Measurements from ENCODE around the gene UBE2D1. TPM values are rescaled to one million over a fixed set of nuclear protein-coding genes. Genes with fewer than 3 reads are reported as not detected.
"Not testable (repeated sequence)": the region's sequence is repeated elsewhere in the genome, so short reads cannot be mapped to it uniquely, and the experiment has no call there.

Gene UBE2D1
- total and polyA plus RNA-seq, 2 donors (not counting 3 experiments of a cell fraction or from before 2014, with no cell fraction given) = 13.5 to 14.5 TPM

GRCh38 chr10:58415757-58416156 lies 81.0 kb downstream of the UBE2D1 start:
- Histone ChIP-seq H3K9me3 (replicated peaks; ENCODE audit: control insufficient read depth, insufficient read depth, low read length) (no peaks in the 10 kb centered on the region), H4K20me1 (replicated peaks; ENCODE audit: control insufficient read depth, extremely low read depth, insufficient read depth, low read length) (no peaks in the 10 kb centered on the region), H2AFZ (ENCODE audit: low read depth, low read length) (no peak overlapping the region), H3K4me1 (ENCODE audit: control insufficient read depth, extremely low read depth, insufficient read depth, low read length) (no peaks in the 10 kb centered on the region), H3K79me2 (ENCODE audit: control insufficient read depth, insufficient read depth, low read length) (no peaks in the 10 kb centered on the region), H3K36me3 (ENCODE audit: control insufficient read depth in 2 of 2, extremely low read depth in 1 of 2, insufficient read depth in 2 of 2, low read length in 2 of 2) (no peaks in the 10 kb centered on the region), H3K4me2 (ENCODE audit: insufficient read depth, low read length) (no peak overlapping the region), H3K9me1 (replicated peaks; ENCODE audit: control insufficient read depth, extremely low read depth, insufficient read depth, low read length) (no peaks in the 10 kb centered on the region), H3K4me3 (replicated peaks in 1 of 3; ENCODE audit: insufficient read depth in 1 of 3, low read depth in 1 of 3, low read length in 3 of 3) (no peak overlapping the region), H3K27me3 (ENCODE audit: control insufficient read depth in 2 of 2, insufficient read depth in 2 of 2, low read length in 2 of 2) (no peaks in the 10 kb centered on the region), H3K9ac (replicated peaks; ENCODE audit: extremely low read depth, insufficient read depth, low read length) (no peak overlapping the region), H3K27ac (ENCODE audit: insufficient read depth, low read depth, low read length) (no peak overlapping the region)
- FAIRE-seq = no peak
- intact Hi-C loops (cut with micrococcal nuclease) (no loop called here), dilution Hi-C loops (cut with MboI; ENCODE audit: extremely low pct_ligation_motif_present, low sequenced_read_pairs) (no loop called here)
- no peak for DNase-seq (ENCODE audit: low read depth, low spot score)
- CTCF ChIA-PET = no interaction called here
- no TSS peak for BruUV-seq (replicated peaks)
- TF ChIP-seq MAX (IDR thresholded peaks at IDR 0.05; ENCODE audit: insufficient read depth, insufficient read length) (no peak), POLR2AphosphoS5 (IDR thresholded peaks at IDR 0.05; ENCODE audit: insufficient read depth, low read depth, low read length) (no peak), MYC (IDR thresholded peaks at IDR 0.05; ENCODE audit: low read depth, low read length) (no peak), CTCF (IDR thresholded peaks at IDR 0.05; ENCODE audit: extremely low read depth in 1 of 2, insufficient read depth in 1 of 2, low read depth in 1 of 2, low read length in 2 of 2) (no peak), GATA2 (IDR thresholded peaks at IDR 0.05; ENCODE audit: insufficient read depth, insufficient read length, low read depth, low read length) (no peak), JUN (IDR thresholded peaks at IDR 0.05; ENCODE audit: borderline replicate concordance, insufficient read depth, insufficient read length, low read depth) (no peak), FOS (IDR thresholded peaks at IDR 0.05; ENCODE audit: borderline replicate concordance, insufficient read depth, low read length) (no peak), EZH2 (IDR thresholded peaks at IDR 0.05; ENCODE audit: borderline replicate concordance, low read depth, low read length, severe bottlenecking) (no peak), POLR2A (IDR thresholded peaks at IDR 0.05; ENCODE audit: low read depth, low read length) (no peak)
- POLR2A ChIA-PET = no interaction called here

- H3K9me1 ChIP-seq (replicated peaks; ENCODE audit: control insufficient read depth, extremely low read depth, insufficient read depth, low read length); CTCF ChIA-PET; H3K4me2 ChIP-seq (ENCODE audit: insufficient read depth, low read length); dilution Hi-C loops (cut with MboI; ENCODE audit: extremely low pct_ligation_motif_present, low sequenced_read_pairs); H3K9me3 ChIP-seq (replicated peaks; ENCODE audit: control insufficient read depth, insufficient read depth, low read length); DNase-seq (ENCODE audit: low read depth, low spot score); POLR2A ChIA-PET; BruUV-seq (replicated peaks); FAIRE-seq; H4K20me1 ChIP-seq (replicated peaks; ENCODE audit: control insufficient read depth, extremely low read depth, insufficient read depth, low read length); H3K27ac ChIP-seq (ENCODE audit: insufficient read depth, low read depth, low read length); H3K27me3 ChIP-seq (ENCODE audit: control insufficient read depth in 2 of 2, insufficient read depth in 2 of 2, low read length in 2 of 2); H3K9ac ChIP-seq (replicated peaks; ENCODE audit: extremely low read depth, insufficient read depth, low read length); intact Hi-C loops (cut with micrococcal nuclease); H2AFZ ChIP-seq (ENCODE audit: low read depth, low read length); H3K36me3 ChIP-seq (ENCODE audit: control insufficient read depth in 2 of 2, extremely low read depth in 1 of 2, insufficient read depth in 2 of 2, low read length in 2 of 2); H3K4me1 ChIP-seq (ENCODE audit: control insufficient read depth, extremely low read depth, insufficient read depth, low read length); H3K4me3 ChIP-seq (replicated peaks in 1 of 3; ENCODE audit: insufficient read depth in 1 of 3, low read depth in 1 of 3, low read length in 3 of 3); H3K79me2 ChIP-seq (ENCODE audit: control insufficient read depth, insufficient read depth, low read length): not testable (repeated sequence)
Measured at GRCh38 chr10:58417902-58418301, 83.1 kb downstream of the UBE2D1 start.
